SK-N-SH treated with all-trans-retinoic acid at 6 μM for 48 hours (cell line): ENCODE data around the gene SMOC1.

Experiments used
- ATAC-seq: fragments of 200-7000 bp; cut with Tn5 transposase; 3 replicates; pipeline ENCODE4 v1.9.1; 2020; ENCODE audit warnings: mild to moderate bottlenecking, moderate library complexity
- ARNTL ChIP-seq: fragments of 450-650 bp; formaldehyde crosslinking; IDR thresholded peaks from 2 replicates; pipeline ENCODE4 v1.5.0; 2020; ENCODE audit warnings: low read depth, mild to moderate bottlenecking, moderate library complexity, borderline replicate concordance
- BACH2 ChIP-seq: fragments of 250-450 bp; sonication (Bioruptor Pico); IDR thresholded peaks from 2 replicates; pipeline ENCODE4 v1.9.0; 2021; ENCODE audit warnings: mild to moderate bottlenecking, borderline replicate concordance
- CSDC2 ChIP-seq: fragments of 250-450 bp; sonication (Bioruptor Pico); IDR thresholded peaks from 2 replicates; pipeline ENCODE4 v1.5.0; 2020; ENCODE audit warnings: mild to moderate bottlenecking, moderate library complexity
- CSRNP3 ChIP-seq: fragments of 250-450 bp; sonication (Bioruptor Pico); IDR thresholded peaks from 2 replicates; pipeline ENCODE4 v1.5.1; 2021; ENCODE audit warnings: mild to moderate bottlenecking, moderate library complexity
- ESRRG ChIP-seq: fragments of 250-450 bp; sonication (Bioruptor Pico); IDR thresholded peaks from 2 replicates; pipeline ENCODE4 v1.6.1; 2021; ENCODE audit warnings: mild to moderate bottlenecking
- GLIS3 ChIP-seq: fragments of 250-450 bp; sonication (Bioruptor Pico); IDR thresholded peaks from 2 replicates; pipeline ENCODE4 v1.5.0; 2020; ENCODE audit warnings: mild to moderate bottlenecking, moderate library complexity
- ISL1 ChIP-seq: fragments of 250-450 bp; sonication (Bioruptor Pico); IDR thresholded peaks from 2 replicates; pipeline ENCODE4 v2.1.2; 2022; ENCODE audit warnings: mild to moderate bottlenecking, moderate library complexity
- PATZ1 ChIP-seq: fragments of 250-450 bp; sonication (Bioruptor Pico); IDR thresholded peaks from 2 replicates; pipeline ENCODE4 v1.8.0; 2020; ENCODE audit warnings: mild to moderate bottlenecking, moderate library complexity, borderline replicate concordance
- POU6F1 ChIP-seq: fragments of 250-450 bp; sonication (Bioruptor Pico); IDR thresholded peaks from 2 replicates; pipeline ENCODE4 v1.8.0; 2021; ENCODE audit warnings: low read depth, mild to moderate bottlenecking, moderate library complexity, borderline replicate concordance
- RARB ChIP-seq: fragments of 250-450 bp; sonication (Bioruptor Pico); IDR thresholded peaks from 2 replicates; pipeline ENCODE4 v1.8.0; 2021; ENCODE audit warnings: mild to moderate bottlenecking, moderate library complexity
- SNAI2 ChIP-seq: fragments of 250-450 bp; sonication (Bioruptor Pico); IDR thresholded peaks from 2 replicates; pipeline ENCODE4 v1.5.0; 2020; ENCODE audit warnings: mild to moderate bottlenecking, moderate library complexity
- TCF4 ChIP-seq: fragments of 250-450 bp; sonication (Bioruptor Pico); IDR thresholded peaks from 2 replicates; pipeline ENCODE4 v1.8.0; 2021; ENCODE audit warnings: mild to moderate bottlenecking, moderate library complexity, borderline replicate concordance
- ZFP3 ChIP-seq: fragments of 250-450 bp; sonication (Bioruptor Pico); IDR thresholded peaks from 2 replicates; pipeline ENCODE4 v1.5.0; 2020; ENCODE audit warnings: mild to moderate bottlenecking, moderate library complexity
- ZFP30 ChIP-seq: fragments of 450-650 bp; formaldehyde crosslinking; IDR thresholded peaks from 2 replicates; pipeline ENCODE4 v1.5.0; 2022; ENCODE audit warnings: mild to moderate bottlenecking, moderate library complexity
- ZNF565 ChIP-seq: fragments of 450-650 bp; formaldehyde crosslinking; conservative IDR thresholded peaks from 2 replicates; pipeline ENCODE4 v1.5.0; 2020; ENCODE audit warnings: low read depth, mild to moderate bottlenecking, moderate library complexity
- ZNF8 ChIP-seq: fragments of 450-650 bp; formaldehyde crosslinking; IDR thresholded peaks from 2 replicates; pipeline ENCODE4 v1.5.0; 2020; ENCODE audit warnings: mild to moderate bottlenecking, moderate library complexity
- TF ChIP-seq, protein P1 (sequence below): fragments of 250-450 bp; sonication (Bioruptor Pico); IDR thresholded peaks from 2 replicates; pipeline ENCODE4 v1.5.1; 2020; ENCODE audit warnings: low read depth, mild to moderate bottlenecking, moderate library complexity
- TF ChIP-seq, protein P2 (sequence below): fragments of 250-450 bp; sonication (Bioruptor Pico); IDR thresholded peaks from 2 replicates; pipeline ENCODE4 v1.5.0; 2020; ENCODE audit warnings: mild to moderate bottlenecking, moderate library complexity

The SMOC1 gene

DNA sequence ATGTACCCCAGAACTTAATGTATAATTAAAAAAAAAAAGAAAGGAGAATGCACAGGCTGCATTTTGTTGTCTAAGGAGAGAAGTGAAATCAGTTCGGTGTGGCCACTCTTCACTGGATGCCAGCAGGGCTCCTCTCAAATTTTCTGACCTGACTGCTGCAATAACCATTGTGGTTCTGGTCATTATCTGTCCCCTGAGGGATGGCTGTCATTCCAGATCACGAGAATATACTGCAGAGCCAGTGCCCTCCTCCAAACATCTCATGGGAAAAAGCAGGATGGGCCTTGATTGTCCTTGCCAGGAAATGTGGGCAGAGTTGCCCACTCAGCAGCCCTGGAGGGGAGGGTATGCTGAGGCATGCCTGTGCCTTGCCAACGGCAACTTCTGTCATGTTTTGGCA lies 170.4 kb downstream of the SMOC1 start:
- no peak for TF ChIP-seq ARNTL (CRISPR knock-in tag)
- no peak for TF ChIP-seq CSRNP3 (CRISPR knock-in tag)
- TF ChIP-seq ESRRG (CRISPR knock-in tag): no peak
- no peak for TF ChIP-seq ZNF565 (CRISPR knock-in tag)
- TF ChIP-seq, protein P1, sequence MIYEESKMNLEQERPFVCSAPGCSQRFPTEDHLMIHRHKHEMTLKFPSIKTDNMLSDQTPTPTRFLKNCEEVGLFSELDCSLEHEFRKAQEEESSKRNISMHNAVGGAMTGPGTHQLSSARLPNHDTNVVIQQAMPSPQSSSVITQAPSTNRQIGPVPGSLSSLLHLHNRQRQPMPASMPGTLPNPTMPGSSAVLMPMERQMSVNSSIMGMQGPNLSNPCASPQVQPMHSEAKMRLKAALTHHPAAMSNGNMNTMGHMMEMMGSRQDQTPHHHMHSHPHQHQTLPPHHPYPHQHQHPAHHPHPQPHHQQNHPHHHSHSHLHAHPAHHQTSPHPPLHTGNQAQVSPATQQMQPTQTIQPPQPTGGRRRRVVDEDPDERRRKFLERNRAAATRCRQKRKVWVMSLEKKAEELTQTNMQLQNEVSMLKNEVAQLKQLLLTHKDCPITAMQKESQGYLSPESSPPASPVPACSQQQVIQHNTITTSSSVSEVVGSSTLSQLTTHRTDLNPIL: no peak
- no peak for TF ChIP-seq ZNF8 (CRISPR knock-in tag)
- no peak for TF ChIP-seq ZFP3 (CRISPR knock-in tag)
- ATAC-seq: no peak

GRCh38 chr14:70050136-70050535 lies 170.9 kb downstream of the SMOC1 start:
- ATAC-seq: no peak
- TF ChIP-seq, protein P2, sequence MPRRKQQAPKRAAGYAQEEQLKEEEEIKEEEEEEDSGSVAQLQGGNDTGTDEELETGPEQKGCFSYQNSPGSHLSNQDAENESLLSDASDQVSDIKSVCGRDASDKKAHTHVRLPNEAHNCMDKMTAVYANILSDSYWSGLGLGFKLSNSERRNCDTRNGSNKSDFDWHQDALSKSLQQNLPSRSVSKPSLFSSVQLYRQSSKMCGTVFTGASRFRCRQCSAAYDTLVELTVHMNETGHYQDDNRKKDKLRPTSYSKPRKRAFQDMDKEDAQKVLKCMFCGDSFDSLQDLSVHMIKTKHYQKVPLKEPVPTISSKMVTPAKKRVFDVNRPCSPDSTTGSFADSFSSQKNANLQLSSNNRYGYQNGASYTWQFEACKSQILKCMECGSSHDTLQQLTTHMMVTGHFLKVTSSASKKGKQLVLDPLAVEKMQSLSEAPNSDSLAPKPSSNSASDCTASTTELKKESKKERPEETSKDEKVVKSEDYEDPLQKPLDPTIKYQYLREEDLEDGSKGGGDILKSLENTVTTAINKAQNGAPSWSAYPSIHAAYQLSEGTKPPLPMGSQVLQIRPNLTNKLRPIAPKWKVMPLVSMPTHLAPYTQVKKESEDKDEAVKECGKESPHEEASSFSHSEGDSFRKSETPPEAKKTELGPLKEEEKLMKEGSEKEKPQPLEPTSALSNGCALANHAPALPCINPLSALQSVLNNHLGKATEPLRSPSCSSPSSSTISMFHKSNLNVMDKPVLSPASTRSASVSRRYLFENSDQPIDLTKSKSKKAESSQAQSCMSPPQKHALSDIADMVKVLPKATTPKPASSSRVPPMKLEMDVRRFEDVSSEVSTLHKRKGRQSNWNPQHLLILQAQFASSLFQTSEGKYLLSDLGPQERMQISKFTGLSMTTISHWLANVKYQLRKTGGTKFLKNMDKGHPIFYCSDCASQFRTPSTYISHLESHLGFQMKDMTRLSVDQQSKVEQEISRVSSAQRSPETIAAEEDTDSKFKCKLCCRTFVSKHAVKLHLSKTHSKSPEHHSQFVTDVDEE (CRISPR knock-in tag): no peak
- TF ChIP-seq ISL1 (CRISPR knock-in tag) (no peak), POU6F1 (CRISPR knock-in tag) (no peak), BACH2 (CRISPR knock-in tag) (no peak), ESRRG (CRISPR knock-in tag) (no peak), GLIS3 (CRISPR knock-in tag) (no peak), PATZ1 (CRISPR knock-in tag) (no peak), CSDC2 (CRISPR knock-in tag) (no peak), SNAI2 (CRISPR knock-in tag) (no peak), TCF4 (CRISPR knock-in tag) (no peak)

- no peak for ATAC-seq
- no peak for TF ChIP-seq GLIS3 (CRISPR knock-in tag)
- TF ChIP-seq ZNF8 (CRISPR knock-in tag): no peak
- no peak for TF ChIP-seq BACH2 (CRISPR knock-in tag)
- no peak for TF ChIP-seq POU6F1 (CRISPR knock-in tag)
- no peak for TF ChIP-seq SNAI2 (CRISPR knock-in tag)
- no peak for TF ChIP-seq TCF4 (CRISPR knock-in tag)
- TF ChIP-seq, protein P1: no peak
- TF ChIP-seq, protein P2 (CRISPR knock-in tag): no peak
- no peak for TF ChIP-seq CSDC2 (CRISPR knock-in tag)
- TF ChIP-seq ZFP30 (CRISPR knock-in tag): no peak
- TF ChIP-seq ARNTL (CRISPR knock-in tag): no peak
- no peak for TF ChIP-seq ZFP3 (CRISPR knock-in tag)
- no peak for TF ChIP-seq ZNF565 (CRISPR knock-in tag)
- no peak for TF ChIP-seq PATZ1 (CRISPR knock-in tag)
- TF ChIP-seq RARB (CRISPR knock-in tag): no peak
Observed at GRCh38 chr14:70052990-70053389, 173.8 kb downstream of the SMOC1 start.
